Measurements from ENCODE around the gene PCID2. TPM values are rescaled to one million over a fixed set of nuclear protein-coding genes. Genes with fewer than 3 reads are reported as not detected.

Gene PCID2
- polyA plus RNA-seq, 1 of the 3 experiments (the other 2 are of a cell fraction): 69.8 TPM

- H3K36me3 ChIP-seq (replicated peaks in 1 of 2; ENCODE audit: control insufficient read depth in 1 of 2, insufficient read depth in 2 of 2, low read length in 1 of 2): peaks cover 31 to 32% of the 10 kb centered on the region in 2 experiments
- H3K9ac ChIP-seq: no peak overlapping the region
- peak; percentile 41 for DNase-seq
- no peak overlapping the region for H3K4me2 ChIP-seq
- H3K9me3 ChIP-seq: no peaks in the 10 kb centered on the region
- no peak overlapping the region for H2AFZ ChIP-seq (ENCODE audit: low read depth)
- H3K4me3 ChIP-seq (ENCODE audit: low read depth in 2 of 2, low read length in 1 of 2): no peak overlapping the region
- no peaks in the 10 kb centered on the region for H3K9me2 ChIP-seq
- ChIA-PET CTCF (no interaction called here), POLR2A (no interaction called here)
- no peak overlapping the region for H3K27ac ChIP-seq (ENCODE audit: low read depth in 2 of 2, low read length in 1 of 2)
- H3F3A ChIP-seq (replicated peaks; ENCODE audit: insufficient read depth): peaks cover 12% of the 10 kb centered on the region
- H4K20me1 ChIP-seq (ENCODE audit: insufficient read depth): peaks cover 72% of the 10 kb centered on the region
- WGBS (ENCODE audit: low lambda C conversion rate): 90% methylated on average over 7 of the region's 7 CpGs
- H3K4me1 ChIP-seq (ENCODE audit: control insufficient read depth in 1 of 2, insufficient read depth in 2 of 2, low read depth in 1 of 2, low read length in 1 of 2): peaks cover 3 to 12% of the 10 kb centered on the region in 2 experiments; a peak in 2 of 4 replicates
- no peaks in the 10 kb centered on the region for H3K27me3 ChIP-seq (ENCODE audit: insufficient read depth)
- TF ChIP-seq TEAD4 (IDR thresholded peaks at IDR 0.05; ENCODE audit: borderline replicate concordance, insufficient read depth) (no peak), FOXM1 (IDR thresholded peaks at IDR 0.05; ENCODE audit: low read depth) (no peak), RFX5 (IDR thresholded peaks at IDR 0.05; ENCODE audit: low read length) (no peak), EP300 (IDR thresholded peaks at IDR 0.05; ENCODE audit: borderline replicate concordance in 1 of 2, low read depth in 1 of 2, low read length in 1 of 2) (no peak), RAD21 (IDR thresholded peaks at IDR 0.05; ENCODE audit: low read length) (peak; percentile 21; the same call in 1 of the 2 replicates), PBX3 (IDR thresholded peaks at IDR 0.05) (no peak)
- TF ChIP-seq, protein P1, sequence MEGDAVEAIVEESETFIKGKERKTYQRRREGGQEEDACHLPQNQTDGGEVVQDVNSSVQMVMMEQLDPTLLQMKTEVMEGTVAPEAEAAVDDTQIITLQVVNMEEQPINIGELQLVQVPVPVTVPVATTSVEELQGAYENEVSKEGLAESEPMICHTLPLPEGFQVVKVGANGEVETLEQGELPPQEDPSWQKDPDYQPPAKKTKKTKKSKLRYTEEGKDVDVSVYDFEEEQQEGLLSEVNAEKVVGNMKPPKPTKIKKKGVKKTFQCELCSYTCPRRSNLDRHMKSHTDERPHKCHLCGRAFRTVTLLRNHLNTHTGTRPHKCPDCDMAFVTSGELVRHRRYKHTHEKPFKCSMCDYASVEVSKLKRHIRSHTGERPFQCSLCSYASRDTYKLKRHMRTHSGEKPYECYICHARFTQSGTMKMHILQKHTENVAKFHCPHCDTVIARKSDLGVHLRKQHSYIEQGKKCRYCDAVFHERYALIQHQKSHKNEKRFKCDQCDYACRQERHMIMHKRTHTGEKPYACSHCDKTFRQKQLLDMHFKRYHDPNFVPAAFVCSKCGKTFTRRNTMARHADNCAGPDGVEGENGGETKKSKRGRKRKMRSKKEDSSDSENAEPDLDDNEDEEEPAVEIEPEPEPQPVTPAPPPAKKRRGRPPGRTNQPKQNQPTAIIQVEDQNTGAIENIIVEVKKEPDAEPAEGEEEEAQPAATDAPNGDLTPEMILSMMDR (IDR thresholded peaks at IDR 0.05): peak; percentile 45
- peaks cover 100% of the 10 kb centered on the region for H3K79me2 ChIP-seq (ENCODE audit: insufficient read depth)
These were observed 12.4 kb upstream of the PCID2 start for GRCh38 chr13:113220877-113221276.

- Histone ChIP-seq H3F3A (replicated peaks; ENCODE audit: insufficient read depth) (peaks cover 12% of the 10 kb centered on the region), H3K27ac (ENCODE audit: low read depth in 2 of 2, low read length in 1 of 2) (no peak overlapping the region), H3K79me2 (ENCODE audit: insufficient read depth) (peaks cover 100% of the 10 kb centered on the region), H2AFZ (ENCODE audit: low read depth) (no peak overlapping the region), H3K9me2 (no peaks in the 10 kb centered on the region), H3K27me3 (ENCODE audit: insufficient read depth) (no peaks in the 10 kb centered on the region), H3K9me3 (no peaks in the 10 kb centered on the region), H3K9ac (no peak overlapping the region), H4K20me1 (ENCODE audit: insufficient read depth) (peaks cover 76% of the 10 kb centered on the region), H3K4me1 (ENCODE audit: control insufficient read depth in 1 of 2, insufficient read depth in 2 of 2, low read depth in 1 of 2, low read length in 1 of 2) (peaks cover 7 to 13% of the 10 kb centered on the region in 2 experiments; a peak in 2 of 4 replicates), H3K36me3 (replicated peaks in 1 of 2; ENCODE audit: control insufficient read depth in 1 of 2, insufficient read depth in 2 of 2, low read length in 1 of 2) (peaks cover 24 to 25% of the 10 kb centered on the region in 2 experiments), H3K4me3 (ENCODE audit: low read depth in 2 of 2, low read length in 1 of 2) (no peak overlapping the region), H3K4me2 (no peak overlapping the region)
- CTCF ChIA-PET: interaction anchor here (1.2 kb wide), 1 partner anchor 10 kb away, joined by 4 read pairs; the partner anchor contains the start of gene CUL4A
- POLR2A ChIA-PET: no interaction called here
- no peak for DNase-seq
- WGBS (ENCODE audit: low lambda C conversion rate): 91% methylated on average over 13 of the region's 13 CpGs
- no peak for TF ChIP-seq POLR2AphosphoS5 (IDR thresholded peaks at IDR 0.05; ENCODE audit: low read depth, low read length)
- TF ChIP-seq TCF12 (IDR thresholded peaks at IDR 0.05): no peak
- TF ChIP-seq NRF1 (IDR thresholded peaks at IDR 0.05; ENCODE audit: low read depth, low read length): no peak
- TF ChIP-seq, protein P2, sequence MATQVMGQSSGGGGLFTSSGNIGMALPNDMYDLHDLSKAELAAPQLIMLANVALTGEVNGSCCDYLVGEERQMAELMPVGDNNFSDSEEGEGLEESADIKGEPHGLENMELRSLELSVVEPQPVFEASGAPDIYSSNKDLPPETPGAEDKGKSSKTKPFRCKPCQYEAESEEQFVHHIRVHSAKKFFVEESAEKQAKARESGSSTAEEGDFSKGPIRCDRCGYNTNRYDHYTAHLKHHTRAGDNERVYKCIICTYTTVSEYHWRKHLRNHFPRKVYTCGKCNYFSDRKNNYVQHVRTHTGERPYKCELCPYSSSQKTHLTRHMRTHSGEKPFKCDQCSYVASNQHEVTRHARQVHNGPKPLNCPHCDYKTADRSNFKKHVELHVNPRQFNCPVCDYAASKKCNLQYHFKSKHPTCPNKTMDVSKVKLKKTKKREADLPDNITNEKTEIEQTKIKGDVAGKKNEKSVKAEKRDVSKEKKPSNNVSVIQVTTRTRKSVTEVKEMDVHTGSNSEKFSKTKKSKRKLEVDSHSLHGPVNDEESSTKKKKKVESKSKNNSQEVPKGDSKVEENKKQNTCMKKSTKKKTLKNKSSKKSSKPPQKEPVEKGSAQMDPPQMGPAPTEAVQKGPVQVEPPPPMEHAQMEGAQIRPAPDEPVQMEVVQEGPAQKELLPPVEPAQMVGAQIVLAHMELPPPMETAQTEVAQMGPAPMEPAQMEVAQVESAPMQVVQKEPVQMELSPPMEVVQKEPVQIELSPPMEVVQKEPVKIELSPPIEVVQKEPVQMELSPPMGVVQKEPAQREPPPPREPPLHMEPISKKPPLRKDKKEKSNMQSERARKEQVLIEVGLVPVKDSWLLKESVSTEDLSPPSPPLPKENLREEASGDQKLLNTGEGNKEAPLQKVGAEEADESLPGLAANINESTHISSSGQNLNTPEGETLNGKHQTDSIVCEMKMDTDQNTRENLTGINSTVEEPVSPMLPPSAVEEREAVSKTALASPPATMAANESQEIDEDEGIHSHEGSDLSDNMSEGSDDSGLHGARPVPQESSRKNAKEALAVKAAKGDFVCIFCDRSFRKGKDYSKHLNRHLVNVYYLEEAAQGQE (IDR thresholded peaks at IDR 0.05; ENCODE audit: low read depth, low read length): no peak
- TF ChIP-seq GABPA (IDR thresholded peaks at IDR 0.05; ENCODE audit: low read depth): no peak
- no peak for TF ChIP-seq TAF1 (IDR thresholded peaks at IDR 0.05; ENCODE audit: borderline replicate concordance, low read depth, low read length)
- no peak for TF ChIP-seq CHD2 (IDR thresholded peaks at IDR 0.05; ENCODE audit: low read length, partially characterized antibody)
These were observed 11.7 kb upstream of the PCID2 start for GRCh38 chr13:113220141-113220598.

All from SK-N-SH (cell line).